GM18907 (cell line): Measurements from ENCODE around the gene SNRNP70.
"Not testable (repeated sequence)": the region's sequence is repeated elsewhere in the genome, so short reads cannot be mapped to it uniquely, and the experiment has no call there.

Experiments used
- ATAC-seq: cut with Tn5 transposase; IDR thresholded peaks from one replicate; pipeline ENCODE4 v1.9.1; 2021; ENCODE audit warnings: mild to moderate bottlenecking, moderate library complexity; ENCODE audit not compliant: unreplicated experiment

The SNRNP70 gene

DNA sequence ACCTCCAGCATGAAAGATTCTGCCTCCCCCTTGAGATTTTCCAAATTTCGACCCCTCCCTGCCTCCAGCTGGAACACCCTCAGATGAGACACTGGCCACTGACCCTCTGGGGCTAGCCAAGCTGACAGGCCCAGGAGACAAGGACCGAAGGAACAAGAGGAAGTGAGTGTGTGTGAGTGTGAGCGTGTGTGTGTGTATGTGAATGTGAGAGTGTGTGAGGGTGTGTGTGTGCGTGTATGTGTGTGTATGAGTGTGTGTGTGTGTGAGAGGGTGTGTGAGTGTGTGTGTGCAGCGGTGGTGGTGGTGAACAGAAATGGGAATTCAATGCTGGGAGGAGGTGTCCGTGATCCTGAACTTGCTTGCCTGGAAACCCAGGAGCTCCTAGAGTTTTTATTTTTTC lies 56.1 kb downstream of the SNRNP70 start:
- no peak for ATAC-seq

DNA sequence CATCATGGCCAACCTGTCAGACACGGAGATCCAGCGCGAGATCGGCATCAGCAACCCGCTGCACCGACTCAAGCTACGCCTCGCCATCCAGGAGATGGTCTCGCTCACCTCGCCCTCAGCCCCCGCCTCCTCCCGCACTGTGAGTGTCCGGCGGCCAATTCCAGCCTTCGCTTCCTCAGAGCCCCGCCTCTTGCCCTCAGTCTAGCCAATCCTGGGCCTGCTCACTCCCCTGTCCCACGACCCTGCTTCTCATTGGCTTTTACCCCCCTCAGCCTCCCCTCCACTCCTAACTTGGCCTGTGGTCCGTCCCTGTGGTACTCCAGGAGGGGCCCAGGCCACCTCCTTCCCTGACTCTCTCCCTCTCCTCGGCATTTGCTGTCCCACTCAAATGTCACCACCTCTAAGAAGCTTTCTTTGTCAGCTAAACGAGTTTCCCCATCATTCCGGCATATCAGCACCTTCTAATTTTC lies 57.6 kb downstream of the SNRNP70 start:
- ATAC-seq: peak; percentile 72

DNA sequence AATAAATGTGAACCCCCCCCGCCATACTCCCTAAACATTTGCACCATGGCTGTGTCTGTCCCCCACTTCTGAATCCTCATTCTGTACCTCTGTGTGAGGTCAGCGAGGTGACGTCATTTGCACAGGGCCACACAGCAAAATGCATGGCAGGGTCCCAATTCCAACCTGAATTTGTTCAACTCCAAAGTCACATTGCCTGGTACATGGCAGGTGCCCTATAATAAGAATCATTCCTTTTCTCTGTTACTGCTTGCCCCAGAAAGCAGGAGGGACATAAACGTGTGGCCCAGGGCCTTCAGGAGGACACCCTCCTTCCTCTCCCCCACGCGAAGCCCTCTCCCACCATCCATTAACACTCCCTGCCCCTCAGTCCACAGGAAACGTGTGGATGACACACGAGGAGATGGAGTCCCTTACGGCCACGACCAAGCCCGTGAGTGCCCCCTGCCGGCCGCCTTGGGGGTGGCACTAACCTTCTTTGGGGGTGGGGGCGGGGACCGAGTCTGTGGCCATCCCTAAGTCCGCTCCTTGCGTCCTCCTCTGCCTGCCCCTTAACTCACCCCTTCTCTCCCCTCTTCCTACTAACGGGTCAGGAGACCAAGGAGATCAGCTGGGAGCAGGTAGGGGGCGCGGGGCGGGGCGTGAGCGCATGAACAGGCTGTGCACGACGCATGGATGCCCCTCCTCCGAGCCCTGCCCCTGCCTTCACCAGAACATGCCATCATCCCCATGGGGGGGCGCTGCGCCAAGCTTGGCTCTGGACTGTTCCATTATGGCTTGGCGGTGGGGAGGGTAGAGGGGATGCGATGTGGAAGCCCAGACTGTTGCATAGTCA lies 60.5 kb downstream of the SNRNP70 start:
- no peak for ATAC-seq

DNA sequence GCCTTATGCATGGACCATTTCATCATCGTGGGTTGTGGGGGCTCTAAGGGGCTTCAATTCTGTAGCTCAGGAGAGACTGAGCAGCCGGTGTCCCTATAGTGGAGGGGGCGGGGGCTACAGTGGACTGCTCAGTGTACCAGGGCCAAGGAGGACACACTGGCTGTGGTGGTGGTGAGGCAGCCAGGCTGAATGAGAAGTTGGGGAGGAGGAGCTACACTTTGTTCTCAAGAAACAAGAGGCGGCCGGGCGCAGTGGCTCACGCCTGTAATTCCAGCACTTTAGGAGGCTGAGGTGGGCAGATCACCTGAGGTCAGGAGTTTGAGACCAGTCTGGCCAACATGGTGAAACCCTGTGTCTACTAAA lies 61.1 kb downstream of the SNRNP70 start:
- not testable (repeated sequence) for ATAC-seq

DNA sequence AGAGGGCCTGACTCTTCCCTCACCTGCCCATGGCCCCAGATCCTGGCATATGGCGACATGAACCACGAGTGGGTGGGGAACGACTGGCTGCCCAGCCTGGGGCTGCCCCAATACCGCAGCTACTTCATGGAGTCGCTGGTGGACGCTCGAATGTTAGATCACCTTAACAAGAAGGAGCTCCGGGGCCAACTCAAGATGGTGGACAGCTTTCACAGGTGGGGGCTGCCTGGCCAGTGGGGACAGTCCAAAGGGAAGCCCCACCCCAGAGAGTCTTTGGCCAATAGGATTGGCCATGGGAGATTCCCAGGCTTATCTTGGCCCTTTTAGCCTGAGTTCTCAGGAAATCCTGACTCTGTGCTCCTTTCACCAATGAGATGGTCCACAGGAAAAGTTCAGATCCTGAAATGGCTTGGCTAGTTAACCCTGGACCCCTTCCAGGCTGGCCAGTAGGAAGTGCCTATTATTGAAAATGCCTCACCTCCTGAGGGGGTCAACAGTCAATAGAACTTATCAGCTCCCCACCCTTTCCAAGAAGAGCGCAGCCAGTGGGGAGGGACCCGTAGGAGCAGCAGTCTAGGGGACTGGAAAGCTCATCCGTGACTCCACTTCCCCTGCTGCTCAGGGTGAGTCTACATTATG lies 62.9 kb downstream of the SNRNP70 start:
- ATAC-seq: no peak

DNA sequence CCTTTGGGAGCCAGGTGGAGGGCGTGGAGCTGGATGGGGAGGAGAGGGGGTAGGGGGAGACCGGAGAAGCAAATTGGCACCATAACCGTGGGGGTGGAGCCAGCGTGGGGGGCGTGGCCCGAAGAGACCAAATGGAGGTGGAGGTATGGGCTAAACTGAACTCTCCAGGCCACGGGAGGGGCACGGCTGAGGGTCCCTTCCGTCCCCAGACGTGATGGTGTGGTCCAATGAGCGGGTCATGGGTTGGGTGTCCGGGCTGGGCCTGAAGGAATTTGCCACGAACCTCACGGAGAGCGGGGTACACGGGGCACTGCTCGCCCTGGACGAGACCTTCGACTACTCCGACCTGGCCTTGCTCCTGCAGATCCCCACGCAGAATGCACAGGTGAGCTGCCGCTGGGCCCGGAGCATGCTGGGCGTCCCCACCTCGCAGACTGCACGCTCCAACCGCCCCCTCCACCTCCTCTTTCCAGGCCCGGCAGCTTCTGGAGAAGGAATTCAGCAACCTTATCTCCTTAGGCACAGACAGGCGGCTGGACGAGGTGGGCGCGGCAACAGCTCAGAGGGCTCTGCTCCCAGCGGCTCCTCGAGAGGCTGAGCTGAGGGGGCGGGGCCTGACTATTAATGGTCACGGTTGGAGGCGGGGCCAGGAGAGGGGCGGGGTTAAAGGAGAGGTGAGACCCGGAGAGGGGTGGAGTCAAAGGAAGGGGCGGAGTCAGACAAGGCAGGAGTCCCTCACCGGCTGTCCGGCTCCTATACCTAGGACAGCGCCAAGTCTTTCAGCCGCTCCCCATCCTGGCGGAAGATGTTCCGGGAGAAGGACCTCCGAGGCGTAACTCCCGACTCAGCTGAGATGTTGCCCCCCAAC lies 63.8 kb downstream of the SNRNP70 start:
- ATAC-seq: no peak

DNA sequence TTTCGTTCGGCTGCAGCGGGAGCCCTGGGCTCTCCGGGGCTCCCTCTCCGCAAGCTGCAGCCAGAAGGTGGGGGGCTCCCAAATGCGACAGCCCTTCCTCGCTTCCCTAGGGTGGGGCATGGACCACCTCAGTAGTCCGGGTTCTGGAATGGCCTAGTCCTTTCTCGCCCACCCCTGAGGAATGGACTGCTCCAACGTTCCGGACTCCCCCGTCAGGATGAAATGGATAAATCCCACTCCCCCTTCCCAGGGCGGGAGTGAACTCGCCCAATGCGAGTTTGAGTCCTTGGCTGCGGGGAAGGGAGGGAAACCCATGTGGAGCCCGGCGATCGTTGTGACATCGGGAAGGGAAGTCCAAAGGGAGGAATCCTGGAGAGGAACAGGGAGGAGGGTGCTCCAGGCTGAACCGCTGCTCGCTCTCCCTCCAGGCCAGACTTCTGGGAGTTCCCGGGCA lies 64.4 kb downstream of the SNRNP70 start:
- ATAC-seq: no peak

DNA sequence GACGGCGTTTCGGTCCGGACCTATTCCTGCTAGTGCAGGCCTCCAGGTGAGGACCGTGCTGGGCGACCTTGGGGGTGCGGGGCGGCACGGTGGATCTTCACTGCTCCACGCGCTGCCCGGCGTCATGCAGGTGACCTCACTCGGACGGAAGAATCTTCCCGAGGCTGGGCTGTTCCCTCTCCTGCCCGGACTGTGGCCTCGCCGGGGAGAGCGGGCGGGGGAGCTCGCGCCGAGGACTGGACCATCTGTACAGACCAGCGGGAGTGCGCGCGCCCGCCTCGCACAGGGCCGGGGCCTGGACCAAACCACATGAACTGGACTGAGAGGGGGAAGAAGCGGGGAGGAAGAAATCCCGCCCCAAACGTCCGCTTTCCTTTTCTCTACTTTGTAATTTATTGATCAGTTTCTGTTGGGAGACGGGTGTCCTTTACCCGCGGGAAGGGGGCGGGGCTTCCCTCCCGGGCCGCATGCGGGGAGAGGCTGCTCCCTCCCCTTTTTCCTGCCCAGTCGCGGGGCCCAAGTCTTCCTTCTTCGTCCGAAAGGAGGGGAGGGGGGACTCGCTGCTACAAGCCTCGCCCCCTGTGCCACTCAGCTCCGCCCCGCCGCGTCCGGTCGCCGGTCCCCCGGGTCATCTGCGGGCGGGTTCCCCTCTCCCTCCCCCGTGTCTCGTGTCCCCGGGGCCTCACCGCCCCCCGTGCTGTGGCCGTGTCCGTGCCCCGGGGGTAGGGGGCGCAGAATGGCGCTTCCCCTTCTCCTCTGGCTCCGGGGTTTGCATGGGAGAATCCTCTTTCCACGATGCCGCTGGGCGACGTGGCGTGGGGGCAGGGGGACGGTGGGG lies 65.1 kb downstream of the SNRNP70 start:
- no peak for ATAC-seq

DNA sequence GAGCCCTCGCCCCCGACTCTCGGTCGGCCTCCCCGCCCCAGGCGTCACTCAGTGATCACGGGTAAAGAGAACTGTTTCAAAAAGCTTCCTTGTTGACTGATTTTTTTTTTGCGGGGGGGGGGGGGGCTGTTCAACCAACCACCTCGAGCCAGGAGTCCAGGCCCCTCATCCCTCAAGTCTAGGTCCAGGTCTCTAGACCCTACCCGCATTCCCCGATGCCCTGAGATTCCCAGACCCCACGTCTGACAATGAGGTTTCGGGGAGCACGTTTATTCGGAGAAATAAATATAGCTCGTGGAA lies 65.6 kb downstream of the SNRNP70 start:
- no peak for ATAC-seq

DNA sequence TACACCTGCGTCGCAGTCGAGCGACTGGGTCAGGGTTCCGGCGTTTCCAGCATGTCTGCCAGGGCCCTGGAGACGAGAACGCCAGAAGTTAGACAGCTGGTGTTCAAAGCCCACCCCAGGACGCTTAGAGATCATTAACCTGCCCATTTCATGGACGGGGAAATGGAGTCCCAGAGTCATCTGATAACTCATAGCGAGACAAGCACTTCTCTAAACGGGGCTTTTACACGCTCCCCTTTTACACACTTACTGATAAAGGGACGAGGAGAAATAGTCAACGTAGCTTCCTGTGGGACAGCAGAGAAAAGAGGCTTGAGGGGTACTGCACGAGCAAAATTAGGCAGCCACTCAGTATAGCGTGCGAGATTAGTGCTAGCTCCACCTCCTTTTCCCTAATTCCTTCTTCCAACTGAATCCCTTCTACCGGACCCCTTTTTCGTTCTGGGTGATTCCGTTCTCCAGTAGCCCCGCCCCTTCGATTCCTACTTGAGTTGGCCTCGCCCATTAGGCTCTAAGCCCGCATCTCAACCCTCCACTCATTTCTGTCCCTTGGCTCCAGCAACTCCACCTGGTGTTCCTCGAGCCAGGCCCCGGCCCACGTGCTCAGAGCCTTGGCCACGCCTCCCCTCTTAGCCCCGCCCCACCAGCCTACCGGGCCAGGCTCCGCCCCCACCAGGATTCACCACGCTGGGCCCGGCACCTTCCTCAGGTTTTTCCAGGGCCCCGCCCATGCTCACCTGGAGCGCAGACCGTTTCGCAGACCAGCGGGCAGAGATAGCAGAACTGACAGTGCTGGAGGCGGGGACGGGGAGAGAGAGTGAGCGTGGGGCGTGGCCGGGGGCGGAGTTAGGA lies 66.2 kb downstream of the SNRNP70 start:
- no peak for ATAC-seq

DNA sequence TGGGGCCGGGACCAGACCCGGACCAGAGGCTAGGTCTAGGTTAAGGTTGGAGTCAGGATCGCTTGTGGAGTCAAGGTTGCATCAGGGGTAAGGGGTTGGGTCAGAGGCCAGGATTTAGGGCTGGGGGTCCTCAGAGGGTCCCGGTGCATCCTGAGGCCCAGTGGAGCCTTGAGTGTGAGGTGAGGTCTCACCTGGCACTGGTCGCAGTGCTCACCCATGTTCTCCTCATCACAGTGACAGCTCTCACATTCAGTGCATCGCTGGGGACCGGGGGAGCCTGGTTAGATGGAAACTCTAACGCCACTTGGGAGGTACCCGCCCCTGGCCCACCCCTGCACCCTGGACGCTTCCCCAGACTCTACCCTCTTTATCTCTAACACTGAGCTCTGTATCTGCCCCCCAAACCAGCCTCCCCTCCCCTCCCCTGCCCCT lies 66.9 kb downstream of the SNRNP70 start:
- ATAC-seq: no peak

DNA sequence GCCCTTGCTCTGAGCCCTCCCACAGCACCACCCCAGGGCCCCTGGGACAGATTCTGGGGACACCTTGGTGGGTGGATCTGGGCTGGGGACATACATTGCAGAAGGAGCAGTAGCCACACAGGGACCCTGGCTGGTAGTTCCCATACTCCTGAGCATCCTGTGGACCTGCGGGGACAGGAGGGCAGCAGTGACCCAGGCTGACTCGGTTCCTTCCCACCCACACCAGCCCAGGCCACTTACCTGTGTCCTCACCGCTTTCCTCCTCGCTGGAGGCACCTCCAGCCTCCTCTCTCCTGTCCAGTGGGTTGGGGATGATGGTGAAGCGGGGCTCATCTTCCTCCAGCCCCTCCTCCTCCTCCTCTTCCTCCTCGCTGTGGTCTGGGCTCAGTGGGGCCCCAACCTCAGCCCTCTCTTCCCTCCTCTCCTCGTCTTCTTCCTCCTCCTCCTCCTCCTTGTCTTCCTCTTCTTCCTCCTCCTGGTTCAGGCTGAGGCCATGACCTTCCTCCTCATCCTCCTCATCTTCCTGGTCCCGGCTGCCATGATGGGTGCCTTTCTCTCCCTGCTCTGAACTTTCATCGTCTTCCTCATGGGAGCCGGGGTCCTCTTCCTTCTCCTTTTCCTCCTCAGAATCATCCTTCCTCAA lies 68.0 kb downstream of the SNRNP70 start:
- no peak for ATAC-seq

DNA sequence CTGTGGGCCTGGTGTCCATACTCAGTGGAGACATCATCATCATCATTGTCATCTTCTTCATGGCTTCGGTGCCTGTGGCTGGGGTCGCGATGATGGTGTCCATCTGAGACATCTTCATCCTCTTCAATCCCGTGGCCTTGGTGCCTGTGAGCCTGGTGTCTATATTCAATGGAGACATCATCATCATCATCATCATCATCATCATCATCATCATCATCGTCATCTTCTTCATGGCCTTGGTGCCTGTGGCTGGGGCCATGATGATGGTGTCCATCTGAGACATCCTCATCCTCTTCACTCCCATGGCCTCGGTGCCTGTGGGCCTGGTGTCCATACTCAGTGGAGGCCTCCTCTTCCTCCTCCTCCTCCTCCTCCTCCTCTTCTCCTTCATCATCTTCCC lies 69.0 kb downstream of the SNRNP70 start:
- no peak for ATAC-seq

DNA sequence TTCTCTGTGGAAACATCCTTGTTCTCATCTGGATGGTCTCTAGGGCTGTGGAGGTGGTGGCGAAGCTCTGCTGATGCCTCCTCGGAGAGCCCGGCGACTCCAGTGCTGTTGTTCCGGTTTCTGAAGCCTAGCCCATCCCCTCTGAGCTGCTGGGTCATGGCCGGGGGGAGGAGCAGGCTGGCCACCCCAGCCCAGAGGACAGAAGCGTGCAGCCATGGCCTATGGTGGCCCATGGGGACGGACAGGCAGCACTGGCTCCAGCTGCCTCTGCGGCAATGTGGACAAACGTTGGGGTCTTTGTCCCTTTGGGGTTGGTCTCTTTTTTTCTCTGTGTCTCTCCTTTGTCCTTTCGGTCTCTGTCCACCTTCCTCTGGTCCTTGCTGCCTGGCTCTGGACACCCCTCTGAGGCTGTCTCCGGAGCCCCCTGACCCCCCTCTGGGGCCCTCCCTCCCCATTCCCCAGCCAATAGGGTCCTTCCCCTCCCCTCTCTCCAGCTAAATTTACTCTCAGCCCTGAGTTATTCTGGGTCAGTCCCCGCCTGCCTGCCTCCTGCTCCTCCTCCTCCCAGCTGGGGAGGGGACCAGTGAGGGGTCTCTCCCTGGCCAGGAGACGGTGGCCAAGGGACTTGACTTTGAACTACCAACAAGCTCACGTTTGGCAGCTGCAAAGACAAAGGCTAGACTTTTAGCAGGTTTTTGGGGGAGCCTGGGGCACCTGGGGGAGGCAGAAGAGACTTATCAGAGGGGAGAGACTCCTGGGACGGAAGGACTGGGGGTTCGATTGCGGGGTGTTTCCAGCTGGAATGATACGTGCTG lies 70.0 kb downstream of the SNRNP70 start, which contains the start of gene HRC:
Gene HRC, minus strand, starts transcription at position 392 of the 815 bp plus-strand sequence. Its CDS starts 159 bp downstream, at position 233.
- no peak for ATAC-seq

DNA sequence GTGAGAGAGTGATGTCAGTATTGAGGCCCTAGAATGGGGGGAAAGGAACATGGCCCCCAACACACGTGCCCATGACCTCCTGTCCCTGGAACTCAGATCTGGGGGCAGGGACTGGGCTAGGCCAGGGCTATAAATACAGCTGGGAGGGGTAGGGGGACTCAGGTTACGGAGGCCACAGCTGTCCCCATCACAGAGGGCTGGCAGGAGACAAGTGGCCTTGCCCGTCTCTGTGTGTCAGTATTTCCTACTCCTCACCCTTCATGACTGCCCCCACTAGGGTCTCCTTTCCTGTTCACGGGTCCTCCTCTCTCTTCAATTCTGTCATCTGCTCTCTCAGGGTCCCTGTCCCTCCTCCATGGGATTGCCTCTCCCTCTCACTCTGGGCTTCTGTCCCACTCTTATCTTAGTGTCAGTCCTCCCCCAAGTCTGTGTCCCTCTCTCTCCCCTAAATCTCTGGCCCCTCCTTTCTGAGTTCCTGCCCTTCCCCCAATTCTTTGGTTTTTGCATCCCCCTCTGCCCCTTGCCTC lies 70.6 kb downstream of the SNRNP70 start:
- ATAC-seq: no peak

DNA sequence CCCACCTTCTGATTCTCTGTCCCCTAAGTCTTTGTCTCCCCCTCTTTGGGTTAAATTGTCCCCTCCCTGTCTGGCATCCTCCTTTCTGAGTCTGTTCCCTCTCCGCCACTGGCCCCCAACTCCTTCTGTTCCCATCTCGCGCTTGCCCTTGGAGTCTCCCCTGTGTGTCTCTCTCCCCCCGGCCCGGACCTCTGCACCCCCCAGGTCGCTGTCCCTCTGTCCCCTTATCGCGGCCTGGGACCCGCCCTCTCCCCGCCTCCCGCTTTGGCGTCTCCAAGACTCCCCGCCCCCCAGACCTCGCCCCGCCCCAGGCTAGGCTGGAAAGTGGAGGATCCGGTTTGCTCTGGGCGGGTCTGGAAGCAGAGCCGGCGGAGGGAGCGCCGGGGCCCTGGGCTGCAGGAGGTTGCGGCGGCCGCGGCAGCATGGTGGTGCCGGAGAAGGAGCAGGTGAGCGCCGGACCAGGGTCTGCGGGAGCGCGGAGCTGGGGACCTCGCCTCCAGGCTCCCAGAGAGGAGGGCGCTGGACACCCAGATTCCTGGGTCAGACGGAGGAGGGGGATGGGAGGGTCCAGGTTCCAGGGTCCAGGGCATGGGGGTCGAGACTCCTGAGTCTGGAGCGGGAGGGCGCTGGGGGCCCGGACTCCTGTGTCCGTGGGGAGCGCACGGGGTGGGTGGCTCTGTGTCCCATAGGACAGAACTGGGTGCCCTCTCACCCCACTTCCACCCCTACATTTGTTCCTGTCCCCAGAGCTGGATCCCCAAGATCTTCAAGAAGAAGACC lies 72.4 kb downstream of the SNRNP70 start, which contains the start of gene TRPM4:
Gene TRPM4, plus strand, starts transcription at position 348 of the 780 bp plus-strand sequence. Its CDS starts 75 bp downstream, at position 423.
- no peak for ATAC-seq
